ENCODE results near the gene KREMEN1. TPM values are rescaled to one million over a fixed set of nuclear protein-coding genes. Genes with fewer than 3 reads are reported as not detected.

KREMEN1 gene
- total and polyA plus RNA-seq, 2 of the 4 experiments (the other 2 are of a cell fraction): 2.9 to 4.6 TPM

DNA sequence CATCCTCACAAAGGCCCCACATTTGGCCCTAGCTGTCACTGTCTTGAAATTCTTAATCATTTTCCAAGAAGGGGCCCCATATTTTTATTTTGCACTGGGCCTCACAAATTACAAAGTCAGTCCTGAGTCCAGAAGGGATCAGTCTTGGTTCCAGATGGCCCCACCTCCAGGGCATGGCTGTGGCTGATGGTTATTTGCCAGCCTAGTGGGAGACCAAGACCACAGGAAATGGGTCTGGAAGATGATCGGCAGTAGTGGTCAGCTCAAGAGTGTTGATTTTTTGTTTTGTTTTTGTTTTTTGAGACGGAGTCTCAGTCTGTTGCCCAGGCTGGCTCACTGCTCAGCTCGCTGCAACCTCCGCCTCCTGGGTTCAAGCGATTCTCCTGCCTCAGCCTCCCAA, 85.7 kb downstream of the KREMEN1 start:
- no peak overlapping the region for H3K27ac ChIP-seq (ENCODE audit: insufficient read depth, low read length)
- no peak for ATAC-seq (ENCODE audit: low read depth)
- H4K91ac ChIP-seq (ENCODE audit: insufficient read depth, low read depth, low read length): no peak overlapping the region
- H3K4ac ChIP-seq (ENCODE audit: low read depth, low read length): no peak overlapping the region
- no TSS peak for BruUV-seq (replicated peaks)
- no peaks in the 10 kb centered on the region for H4K20me1 ChIP-seq (ENCODE audit: insufficient read depth, low read length)
- no peak overlapping the region for H2AK9ac ChIP-seq (replicated peaks; ENCODE audit: low read depth, low read length, poor library complexity)
- H3K14ac ChIP-seq (replicated peaks; ENCODE audit: low read depth, low read length): no peak overlapping the region
- H2AK5ac ChIP-seq (ENCODE audit: low read depth, low read length): no peak overlapping the region
- CTCF ChIA-PET: no interaction called here
- WGBS, 2 experiments (ENCODE audit: extremely low coverage in 2 of 2, insufficient read length in 1 of 2): no CpG with 5 or more reads among the region's 5 CpGs
- no peak overlapping the region for H2BK120ac ChIP-seq (ENCODE audit: low read depth, low read length)
- no peak overlapping the region for H3K23ac ChIP-seq (ENCODE audit: low read depth, low read length)
- H3K9me1 ChIP-seq (ENCODE audit: insufficient read depth, low read length): no peaks in the 10 kb centered on the region
- H3K27me3 ChIP-seq (ENCODE audit: control insufficient read depth, insufficient read depth, low read length): peaks cover 2% of the 10 kb centered on the region
- no peak overlapping the region for H3K18ac ChIP-seq (ENCODE audit: low read depth, low read length)
- DNase-seq: no peak
- no peak overlapping the region for H3K4me3 ChIP-seq (ENCODE audit: insufficient read depth, low read depth, low read length)
- no peak overlapping the region for H2BK5ac ChIP-seq (ENCODE audit: low read depth, low read length, poor library complexity, severe bottlenecking)
- POLR2A ChIA-PET (ENCODE audit: unreplicated experiment): no interaction called here
- H2AFZ ChIP-seq (replicated peaks; ENCODE audit: low read length, poor library complexity): no peak overlapping the region
- H3K79me1 ChIP-seq (ENCODE audit: low read depth in 1 of 2, low read length in 2 of 2): no peaks in the 10 kb centered on the region
- intact Hi-C loops (cut with micrococcal nuclease): loop anchor here (10.0 kb wide), 1 partner anchor 554 kb away; no protein-coding TSS in a partner anchor
- no peaks in the 10 kb centered on the region for H3K9me3 ChIP-seq (ENCODE audit: control insufficient read depth, insufficient read depth, low read length)
- in situ Hi-C loops (cut with MboI; ENCODE audit: low sequenced_read_pairs): no loop called here
- H4K5ac ChIP-seq (ENCODE audit: low read depth, low read length): no peak overlapping the region
- no peaks in the 10 kb centered on the region for H3K36me3 ChIP-seq (ENCODE audit: control insufficient read depth, insufficient read depth, low read length)
- TF ChIP-seq CHD1 (IDR thresholded peaks at IDR 0.05; ENCODE audit: low read depth, low read length): no peak
- TF ChIP-seq FOS (IDR thresholded peaks at IDR 0.05; ENCODE audit: low read depth, low read length): no peak
- TF ChIP-seq NFE2L2 (IDR thresholded peaks at IDR 0.05; ENCODE audit: low read depth, low read length): no peak
- no peaks in the 10 kb centered on the region for H3K4me1 ChIP-seq (ENCODE audit: control insufficient read depth, insufficient read depth, low read length)
- H3K56ac ChIP-seq (ENCODE audit: extremely low read depth, insufficient read depth, low read length): no peak overlapping the region
- H3K4me2 ChIP-seq (ENCODE audit: low read depth, low read length): no peak overlapping the region
- H3K9ac ChIP-seq (ENCODE audit: low read depth, low read length): no peak overlapping the region
- dilution Hi-C loops (cut with HindIII; ENCODE audit: low sequenced_read_pairs, unreplicated experiment): no loop called here
- no peak overlapping the region for H2BK15ac ChIP-seq (ENCODE audit: low read depth, low read length)
- no peak overlapping the region for H2BK20ac ChIP-seq (ENCODE audit: low read depth, low read length)
- no peak overlapping the region for H4K8ac ChIP-seq (ENCODE audit: low read depth in 2 of 2, low read length in 2 of 2)
